Kidney epithelial cell (primary cell): Measurements from ENCODE around the gene B3GAT1. TPM values are rescaled to one million over a fixed set of nuclear protein-coding genes. Genes with fewer than 3 reads are reported as not detected.

Experiments
- DNase-seq: peaks from one replicate; pipeline ENCODE4 v3.0.0-alpha.2; 2010; ENCODE audit warnings: low read depth
- H3K27me3 ChIP-seq: 2 replicates; pipeline ENCODE4 v1.6.0; 2011; ENCODE audit warnings: low read length; ENCODE audit not compliant: control insufficient read depth, insufficient read depth
- H3K36me3 ChIP-seq: 2 replicates; pipeline ENCODE4 v1.5.1; 2011; ENCODE audit warnings: low read length; ENCODE audit not compliant: control insufficient read depth, insufficient read depth
- H3K4me3 ChIP-seq: 2 replicates; pipeline ENCODE4 v1.5.1; 2011; ENCODE audit warnings: low read depth, mild to moderate bottlenecking, control low read depth, low read length
- CTCF ChIP-seq: IDR thresholded peaks from 2 replicates; pipeline ENCODE4 v1.5.1; 2011; ENCODE audit warnings: mild to moderate bottlenecking, moderate library complexity, low read length, control low read depth, inconsistent platforms; ENCODE audit not compliant: insufficient read depth, poor library complexity, severe bottlenecking
- total RNA-seq: library from RNA; depleted of rRNA; stranded (reverse); fragments of >200 nt; gene quantifications from 2 replicates; pipeline ENCODE4 v1.2.3, GENCODE V29; 2015

The B3GAT1 gene
- total RNA-seq, 1 donor from 2014 or later = 0.71 TPM

- Histone ChIP-seq H3K36me3 (no peaks in the 10 kb centered on the region), H3K27me3 (no peaks in the 10 kb centered on the region), H3K4me3 (no peak overlapping the region)
- no peak for DNase-seq
- TF ChIP-seq CTCF = no peak
Observed at GRCh38 chr11:134374171-134374570, 37.9 kb downstream of the B3GAT1 start.

- no peak overlapping the region for H3K4me3 ChIP-seq
- no peak for DNase-seq
- H3K36me3 ChIP-seq = no peaks in the 10 kb centered on the region
- no peak for TF ChIP-seq CTCF
- H3K27me3 ChIP-seq = no peaks in the 10 kb centered on the region
Observed at GRCh38 chr11:134373591-134374052, 38.4 kb downstream of the B3GAT1 start.

- Histone ChIP-seq H3K4me3 (no peak overlapping the region), H3K36me3 (no peaks in the 10 kb centered on the region), H3K27me3 (no peaks in the 10 kb centered on the region)
- no peak for DNase-seq
- no peak for TF ChIP-seq CTCF
Observed at GRCh38 chr11:134372961-134373360, 39.1 kb downstream of the B3GAT1 start.

- no peaks in the 10 kb centered on the region for H3K27me3 ChIP-seq
- H3K4me3 ChIP-seq = no peak overlapping the region
- DNase-seq = no peak
- no peaks in the 10 kb centered on the region for H3K36me3 ChIP-seq
- no peak for TF ChIP-seq CTCF
Observed at GRCh38 chr11:134372536-134372935, 39.5 kb downstream of the B3GAT1 start.

GRCh38 chr11:134371436-134372185, 40.4 kb downstream of the B3GAT1 start:
- no peak overlapping the region for H3K4me3 ChIP-seq
- DNase-seq = no peak
- TF ChIP-seq CTCF = no peak
- H3K36me3 ChIP-seq = no peaks in the 10 kb centered on the region
- H3K27me3 ChIP-seq = no peaks in the 10 kb centered on the region
